Peyer's patch (tissue), 4 donors: ENCODE data around the gene PIGZ. TPM values are rescaled to one million over a fixed set of nuclear protein-coding genes. Genes with fewer than 3 reads are reported as not detected.

Experiments used
- DNase-seq, 3 donors: peaks; one replicate each; pipeline ENCODE4 v3.0.0-alpha.2; 2017 to 2019
- H3K27ac ChIP-seq, 4 donors: fragments of 200-600 bp; sonication (generic); one replicate each; pipeline ENCODE4 v1.5.1; 2016 to 2019
- H3K27me3 ChIP-seq, 2 donors: fragments of 200-600 bp; sonication (generic); one replicate each; pipeline ENCODE4 v1.5.1; 2019
- H3K36me3 ChIP-seq, 3 donors: fragments of 200-600 bp; sonication (generic); one replicate each; pipeline ENCODE4 v1.5.1; 2016 to 2019
- H3K4me1 ChIP-seq, 4 donors: fragments of 200-600 bp; sonication (generic); one replicate each; pipeline ENCODE4 v1.5.1; 2016 to 2019
- H3K4me3 ChIP-seq, 4 donors: fragments of 200-600 bp; sonication (generic); 1 replicate in 3 of 4; 2 replicates in 1 of 4; pipeline ENCODE4 v1.5.1; 2016 to 2019; ENCODE audit warnings: mild to moderate bottlenecking in 1 of 4
- H3K9me3 ChIP-seq, 4 donors: fragments of 200-600 bp; sonication (generic); one replicate each; pipeline ENCODE4 v1.5.1; 2016 to 2019; ENCODE audit warnings: mild to moderate bottlenecking in 1 of 4
- POLR2A ChIP-seq, 2 donors: fragments of 450-650 bp; IDR thresholded peaks; one replicate each; pipeline ENCODE4 v1.5.1; 2017; ENCODE audit warnings: antibody characterized with exemption in 2 of 2, mild to moderate bottlenecking in 2 of 2, moderate library complexity in 2 of 2
- total RNA-seq, 4 donors: library from RNA; depleted of rRNA; stranded (reverse); fragments of >200 nt; gene quantifications; one replicate each; pipeline ENCODE4 v1.1.0, GENCODE V29; 2016
- TF ChIP-seq, protein P1 (sequence below), 6 experiments: fragments of 450-650 bp in 4 of 6; fragments of 200-600 bp in 2 of 6; sonication (generic) in 1 of 6; IDR thresholded peaks; one replicate each; pipeline ENCODE4 v1.5.1; 2017 to 2019; ENCODE audit warnings: antibody characterized with exemption in 6 of 6, mild to moderate bottlenecking in 3 of 6, moderate library complexity in 1 of 6

The PIGZ gene
- total RNA-seq, 4 donors from 2014 or later: 5.0 to 212 (median 44.5) TPM

DNA sequence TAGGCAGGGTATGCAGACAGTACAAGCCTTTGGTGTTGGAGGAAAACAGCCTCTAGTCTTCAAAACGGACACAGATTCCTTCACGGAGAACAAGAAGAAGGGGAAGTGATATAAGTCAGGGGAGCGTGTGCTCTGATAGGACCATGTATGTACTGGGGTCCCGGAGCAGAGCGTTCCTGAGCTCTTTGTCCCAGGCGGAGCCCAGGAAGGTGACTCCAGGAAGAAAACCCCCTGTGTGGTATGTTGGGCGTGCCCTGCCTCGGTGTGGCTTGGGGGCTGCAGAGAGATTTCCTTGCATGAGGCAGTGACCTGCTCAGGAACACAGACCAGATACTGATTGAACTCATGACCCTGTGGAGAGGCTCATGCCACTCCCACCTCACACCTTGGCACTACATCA is 39.3 kb upstream of the PIGZ start:
- H3K9me3 ChIP-seq: no peaks in the 10 kb centered on the region
- no peak overlapping the region for H3K4me3 ChIP-seq
- DNase-seq: no peak
- H3K27me3 ChIP-seq: no peaks in the 10 kb centered on the region
- H3K4me1 ChIP-seq: peaks cover 0 to 9% (median 6%) of the 10 kb centered on the region in 4 donors
- TF ChIP-seq, protein P1, sequence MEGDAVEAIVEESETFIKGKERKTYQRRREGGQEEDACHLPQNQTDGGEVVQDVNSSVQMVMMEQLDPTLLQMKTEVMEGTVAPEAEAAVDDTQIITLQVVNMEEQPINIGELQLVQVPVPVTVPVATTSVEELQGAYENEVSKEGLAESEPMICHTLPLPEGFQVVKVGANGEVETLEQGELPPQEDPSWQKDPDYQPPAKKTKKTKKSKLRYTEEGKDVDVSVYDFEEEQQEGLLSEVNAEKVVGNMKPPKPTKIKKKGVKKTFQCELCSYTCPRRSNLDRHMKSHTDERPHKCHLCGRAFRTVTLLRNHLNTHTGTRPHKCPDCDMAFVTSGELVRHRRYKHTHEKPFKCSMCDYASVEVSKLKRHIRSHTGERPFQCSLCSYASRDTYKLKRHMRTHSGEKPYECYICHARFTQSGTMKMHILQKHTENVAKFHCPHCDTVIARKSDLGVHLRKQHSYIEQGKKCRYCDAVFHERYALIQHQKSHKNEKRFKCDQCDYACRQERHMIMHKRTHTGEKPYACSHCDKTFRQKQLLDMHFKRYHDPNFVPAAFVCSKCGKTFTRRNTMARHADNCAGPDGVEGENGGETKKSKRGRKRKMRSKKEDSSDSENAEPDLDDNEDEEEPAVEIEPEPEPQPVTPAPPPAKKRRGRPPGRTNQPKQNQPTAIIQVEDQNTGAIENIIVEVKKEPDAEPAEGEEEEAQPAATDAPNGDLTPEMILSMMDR (IDR thresholded peaks at IDR 0.05): no peak
- TF ChIP-seq POLR2A (IDR thresholded peaks at IDR 0.05): no peak
- H3K36me3 ChIP-seq: no peaks in the 10 kb centered on the region
- H3K27ac ChIP-seq: no peak overlapping the region

DNA sequence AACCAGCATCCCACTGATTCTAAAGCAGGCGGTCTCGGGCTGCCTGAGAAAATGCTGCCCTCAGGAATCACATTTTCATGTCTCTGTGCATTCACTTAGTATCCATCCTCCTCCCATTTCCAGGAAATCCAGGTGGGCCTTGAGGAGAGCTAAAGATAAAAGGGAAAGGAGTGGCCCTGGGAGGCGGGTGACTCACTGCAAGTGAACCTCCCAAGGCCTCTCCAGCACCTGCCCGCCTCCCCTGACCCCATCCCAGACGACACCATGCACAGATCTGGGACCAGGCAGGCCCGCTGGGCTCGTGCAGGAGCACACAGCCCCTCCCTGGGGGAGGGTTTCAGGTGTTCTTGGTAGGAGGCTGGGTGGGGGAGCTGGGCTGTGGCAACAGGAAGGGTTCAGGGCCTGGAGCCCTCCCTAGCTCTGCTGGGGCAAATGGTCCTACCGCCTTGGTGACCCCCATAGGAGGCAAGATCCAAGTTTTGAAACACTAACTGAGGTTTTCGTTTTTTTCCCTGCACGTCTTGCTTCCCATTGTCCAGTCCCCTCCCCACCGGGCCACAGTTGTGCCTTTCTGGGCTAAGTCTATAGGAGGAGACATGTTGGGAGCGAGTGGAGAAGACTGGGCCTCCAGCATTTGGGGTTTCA is 38.8 kb upstream of the PIGZ start:
- no peak for TF ChIP-seq POLR2A (IDR thresholded peaks at IDR 0.05)
- TF ChIP-seq, protein P1 (IDR thresholded peaks at IDR 0.05): no peak
- H3K4me1 ChIP-seq: peaks cover 0 to 11% (median 6%) of the 10 kb centered on the region in 4 donors
- H3K27ac ChIP-seq: no peak overlapping the region
- no peaks in the 10 kb centered on the region for H3K36me3 ChIP-seq
- no peak for DNase-seq
- no peak overlapping the region for H3K4me3 ChIP-seq
- H3K27me3 ChIP-seq: no peaks in the 10 kb centered on the region
- no peaks in the 10 kb centered on the region for H3K9me3 ChIP-seq

DNA sequence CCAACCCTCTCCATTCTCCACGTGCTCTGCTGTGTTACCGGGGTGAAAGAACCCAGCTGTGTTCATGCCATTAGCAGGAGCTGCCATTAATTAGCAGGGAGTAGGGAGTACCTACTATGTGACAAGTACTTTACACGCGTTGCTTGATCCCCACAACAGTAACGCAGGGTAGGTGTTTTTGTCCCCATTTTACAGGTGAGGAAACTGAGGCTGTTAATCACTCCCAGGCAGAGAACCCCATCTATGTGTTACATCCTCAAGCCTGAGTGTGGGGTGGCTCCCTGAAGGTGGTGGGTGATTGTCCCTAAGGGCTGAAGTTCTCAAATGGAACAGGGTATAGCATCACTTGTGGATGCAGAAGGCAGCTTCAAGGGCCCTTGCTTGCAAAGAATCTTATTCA is 38.2 kb upstream of the PIGZ start:
- H3K36me3 ChIP-seq: no peaks in the 10 kb centered on the region
- DNase-seq: peak in 1 of 3 donors; percentile 1
- H3K27me3 ChIP-seq: no peaks in the 10 kb centered on the region
- H3K9me3 ChIP-seq: no peaks in the 10 kb centered on the region
- H3K4me3 ChIP-seq: no peak overlapping the region
- TF ChIP-seq POLR2A (IDR thresholded peaks at IDR 0.05): no peak
- TF ChIP-seq, protein P1 (IDR thresholded peaks at IDR 0.05): no peak
- no peak overlapping the region for H3K27ac ChIP-seq
- peaks cover 0 to 12% (median 6%) of the 10 kb centered on the region in 4 donors for H3K4me1 ChIP-seq

DNA sequence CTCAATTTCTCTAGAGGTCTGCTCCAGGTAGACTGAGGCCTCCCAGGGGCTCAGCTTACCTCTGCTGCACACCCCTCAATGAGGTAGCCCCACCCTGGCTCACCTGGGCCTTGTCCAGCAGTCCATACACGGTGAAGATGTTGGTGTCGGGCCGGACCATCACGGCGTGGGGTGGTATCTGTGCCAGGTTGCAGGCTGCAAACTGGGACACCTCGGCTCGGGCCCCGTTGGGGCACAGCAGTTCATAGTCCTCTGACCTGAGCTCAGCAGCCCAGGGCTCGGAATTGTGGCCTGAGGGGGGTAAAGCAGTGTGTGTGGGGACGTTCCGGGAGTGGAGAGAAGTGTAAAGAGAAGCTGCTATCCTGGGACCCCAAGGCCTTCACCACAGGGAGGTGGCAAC is 37.8 kb upstream of the PIGZ start:
- Histone ChIP-seq H3K4me1 (peaks cover 0 to 12% (median 6%) of the 10 kb centered on the region in 4 donors), H3K27ac (no peak overlapping the region), H3K27me3 (no peaks in the 10 kb centered on the region), H3K4me3 (no peak overlapping the region), H3K36me3 (no peaks in the 10 kb centered on the region), H3K9me3 (no peaks in the 10 kb centered on the region)
- TF ChIP-seq POLR2A (IDR thresholded peaks at IDR 0.05): no peak
- TF ChIP-seq, protein P1 (IDR thresholded peaks at IDR 0.05): no peak
- DNase-seq: peak in 1 of 3 donors; percentile 41

DNA sequence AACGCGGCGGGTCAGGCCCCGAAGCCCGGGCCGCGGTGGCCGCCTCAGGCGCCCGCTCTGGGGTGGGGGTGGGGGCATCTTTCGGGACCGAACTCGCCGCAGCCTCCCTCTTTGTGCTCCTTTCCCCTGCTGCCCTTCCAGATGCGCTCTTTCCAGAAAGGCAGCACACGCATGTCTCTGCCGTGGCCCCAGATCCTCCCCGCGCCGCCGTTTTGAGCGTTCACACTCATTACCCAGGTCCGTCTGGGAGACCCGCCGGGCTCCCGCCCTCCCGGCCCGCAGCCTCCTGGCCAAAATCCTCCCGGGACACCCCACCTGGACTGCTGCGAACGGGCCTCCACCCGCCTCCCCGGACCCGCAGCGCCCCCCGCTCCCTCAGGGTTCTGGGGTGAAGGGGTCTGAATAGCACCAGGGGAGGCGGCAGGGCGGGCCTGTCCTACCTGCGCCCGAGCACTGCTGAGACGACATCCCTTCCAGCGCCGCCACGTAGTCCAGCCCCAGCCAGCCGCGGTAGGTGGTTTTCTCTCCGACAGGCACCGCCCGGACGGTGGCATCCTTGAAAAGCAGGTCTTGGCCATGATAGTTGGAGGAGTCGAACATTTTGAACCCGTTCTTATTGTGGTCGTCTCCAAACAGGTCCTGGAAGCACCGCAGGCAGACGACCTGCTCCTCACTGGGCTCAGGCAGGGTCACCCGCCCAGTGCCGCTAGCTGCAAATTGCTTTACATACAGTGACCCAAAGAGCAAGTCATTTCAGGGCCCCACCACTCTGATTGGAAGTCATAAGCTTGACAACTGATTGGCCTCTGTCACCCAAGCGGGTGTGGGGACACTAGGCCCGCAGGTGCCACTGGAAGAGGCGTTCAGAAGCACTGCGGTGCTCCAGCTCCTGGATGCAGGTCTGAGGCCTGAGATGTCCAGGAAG is 35.1 kb upstream of the PIGZ start:
- no peaks in the 10 kb centered on the region for H3K27me3 ChIP-seq
- no peaks in the 10 kb centered on the region for H3K9me3 ChIP-seq
- DNase-seq: peak in 2 of 3 donors; percentile 23 to 71
- H3K36me3 ChIP-seq: no peaks in the 10 kb centered on the region
- peak overlapping the region; percentile 57 to 86 (median 69) for H3K27ac ChIP-seq
- TF ChIP-seq, protein P1 (IDR thresholded peaks at IDR 0.05): no peak
- no peak for TF ChIP-seq POLR2A (IDR thresholded peaks at IDR 0.05)
- peak overlapping the region; percentile 45 to 81 (median 58) for H3K4me3 ChIP-seq
- peaks cover 0 to 12% (median 6%) of the 10 kb centered on the region in 4 donors for H3K4me1 ChIP-seq
